MM.1S (cell line): ENCODE data around the gene ABCA13.

Experiments used
- EZH2 ChIP-seq: fragments of 300-600 bp; sonication (generic); optimal IDR thresholded peaks from 2 replicates; pipeline ENCODE3; 2017; ENCODE audit warnings: low read depth, mild to moderate bottlenecking, antibody characterized with exemption, low read length, mixed read lengths
- TF ChIP-seq, protein P1 (sequence below): fragments of 300-600 bp; sonication (generic); IDR thresholded peaks from 2 replicates; pipeline ENCODE4 v1.5.1; 2016; ENCODE audit warnings: antibody characterized with exemption, low read length, mixed read lengths

DNA sequence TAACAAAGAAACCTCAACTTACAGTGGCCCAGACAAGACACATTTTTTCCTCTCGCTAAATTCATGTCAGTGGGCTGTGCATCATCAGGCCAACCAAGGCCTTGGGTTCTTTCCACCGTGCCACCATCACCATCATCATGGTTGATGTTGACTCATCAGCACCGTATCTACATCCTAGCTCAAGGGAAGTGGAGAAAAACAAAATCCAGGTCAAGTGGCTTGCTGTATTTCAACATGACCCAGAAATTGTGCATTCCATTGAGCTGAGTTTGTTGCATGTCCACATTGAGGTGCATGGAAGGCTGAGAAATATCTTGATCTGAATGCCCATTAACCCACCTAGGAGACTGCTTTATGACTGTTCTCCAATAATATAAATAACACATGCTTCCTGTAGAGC, 440.7 kb downstream of the ABCA13 start:
- TF ChIP-seq EZH2 = no peak
- TF ChIP-seq, protein P1, sequence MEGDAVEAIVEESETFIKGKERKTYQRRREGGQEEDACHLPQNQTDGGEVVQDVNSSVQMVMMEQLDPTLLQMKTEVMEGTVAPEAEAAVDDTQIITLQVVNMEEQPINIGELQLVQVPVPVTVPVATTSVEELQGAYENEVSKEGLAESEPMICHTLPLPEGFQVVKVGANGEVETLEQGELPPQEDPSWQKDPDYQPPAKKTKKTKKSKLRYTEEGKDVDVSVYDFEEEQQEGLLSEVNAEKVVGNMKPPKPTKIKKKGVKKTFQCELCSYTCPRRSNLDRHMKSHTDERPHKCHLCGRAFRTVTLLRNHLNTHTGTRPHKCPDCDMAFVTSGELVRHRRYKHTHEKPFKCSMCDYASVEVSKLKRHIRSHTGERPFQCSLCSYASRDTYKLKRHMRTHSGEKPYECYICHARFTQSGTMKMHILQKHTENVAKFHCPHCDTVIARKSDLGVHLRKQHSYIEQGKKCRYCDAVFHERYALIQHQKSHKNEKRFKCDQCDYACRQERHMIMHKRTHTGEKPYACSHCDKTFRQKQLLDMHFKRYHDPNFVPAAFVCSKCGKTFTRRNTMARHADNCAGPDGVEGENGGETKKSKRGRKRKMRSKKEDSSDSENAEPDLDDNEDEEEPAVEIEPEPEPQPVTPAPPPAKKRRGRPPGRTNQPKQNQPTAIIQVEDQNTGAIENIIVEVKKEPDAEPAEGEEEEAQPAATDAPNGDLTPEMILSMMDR = no peak
